Thymus (tissue), 11 donors: ENCODE measurements around the gene TMEM169. TPM values are rescaled to one million over a fixed set of nuclear protein-coding genes. Genes with fewer than 3 reads are reported as not detected.

Experiments
- DNase-seq, 9 donors: peaks; one replicate each; pipeline ENCODE4 v3.0.0-alpha.2; 2013; ENCODE audit warnings: low spot score in 9 of 9, low read depth in 6 of 9, missing footprints in 1 of 9
- H3K27ac ChIP-seq, 2 donors: one replicate each; pipeline ENCODE4 v1.5.1; 2013; ENCODE audit warnings: control low read depth in 1 of 2, low read depth in 1 of 2, low read length in 1 of 2, mild to moderate bottlenecking in 1 of 2, moderate library complexity in 1 of 2
- H3K27me3 ChIP-seq, 2 donors: one replicate each; pipeline ENCODE4 v1.5.1; 2013; ENCODE audit warnings: low read length in 1 of 2; ENCODE audit not compliant: control insufficient read depth in 2 of 2, insufficient read depth in 1 of 2
- H3K36me3 ChIP-seq, 2 donors: one replicate each; pipeline ENCODE4 v1.5.1; 2013; ENCODE audit warnings: low read length in 1 of 2, mild to moderate bottlenecking in 1 of 2, moderate library complexity in 1 of 2; ENCODE audit not compliant: control insufficient read depth in 2 of 2, insufficient read depth in 2 of 2
- H3K4me1 ChIP-seq, 2 donors: one replicate each; pipeline ENCODE4 v1.5.1; 2013; ENCODE audit warnings: low read length in 2 of 2; ENCODE audit not compliant: control insufficient read depth in 2 of 2, insufficient read depth in 2 of 2
- H3K4me3 ChIP-seq, 2 donors: one replicate each; pipeline ENCODE4 v1.5.1; 2013; ENCODE audit warnings: low read length in 2 of 2, control low read depth in 1 of 2, mild to moderate bottlenecking in 1 of 2
- H3K9me3 ChIP-seq, 2 donors: one replicate each; pipeline ENCODE4 v1.5.1; 2013; ENCODE audit warnings: low read length in 1 of 2, mild to moderate bottlenecking in 1 of 2; ENCODE audit not compliant: control insufficient read depth in 2 of 2, insufficient read depth in 1 of 2
- WGBS: extraction: QIAGEN DNeasy Blood & Tissue Kit; methylation state at CpG from one replicate; pipeline ENCODE4 v1.1.7; 2013; 5-methylcytosine and 5-hydroxymethylcytosine counted together
- polyA plus RNA-seq: library from polyadenylated mRNA; stranded (reverse); fragments of 200-250 nt; gene quantifications from one replicate; pipeline ENCODE4 v1.2.3, GENCODE V29; 2013
- total RNA-seq: library from RNA; stranded (reverse); fragments of 120-200 nt; gene quantifications from one replicate; pipeline ENCODE4 v1.2.4, GENCODE V29; 2013
- donor health status: healthy.

TMEM169 gene
- total and polyA plus RNA-seq, 2 donors, result 1.0 to 1.1 TPM

GRCh38 chr2:216064665-216065064 lies 17.1 kb upstream of the TMEM169 start:
- Histone ChIP-seq H3K4me1 (no peaks in the 10 kb centered on the region), H3K27ac (no peak overlapping the region), H3K27me3 (no peaks in the 10 kb centered on the region), H3K4me3 (no peak overlapping the region), H3K36me3 (peaks cover 0 to 9% of the 10 kb centered on the region in 2 donors), H3K9me3 (no peaks in the 10 kb centered on the region)
- 95% methylated on average over 1 of the region's 1 CpG for WGBS
- no peak for DNase-seq

- 97% methylated on average over 5 of the region's 5 CpGs for WGBS
- no peak overlapping the region for H3K4me3 ChIP-seq
- no peaks in the 10 kb centered on the region for H3K9me3 ChIP-seq
- no peaks in the 10 kb centered on the region for H3K4me1 ChIP-seq
- DNase-seq, result no peak
- H3K27me3 ChIP-seq, result no peaks in the 10 kb centered on the region
- peaks cover 0 to 9% of the 10 kb centered on the region in 2 donors for H3K36me3 ChIP-seq
- no peak overlapping the region for H3K27ac ChIP-seq
Measured at GRCh38 chr2:216066230-216066629, 15.5 kb upstream of the TMEM169 start.

GRCh38 chr2:216069028-216069427 lies 12.7 kb upstream of the TMEM169 start:
- H3K36me3 ChIP-seq, result peaks cover 0 to 8% of the 10 kb centered on the region in 2 donors
- WGBS, result 99% methylated on average over 2 of the region's 2 CpGs
- no peak overlapping the region for H3K4me3 ChIP-seq
- no peaks in the 10 kb centered on the region for H3K4me1 ChIP-seq
- no peak overlapping the region for H3K27ac ChIP-seq
- no peaks in the 10 kb centered on the region for H3K9me3 ChIP-seq
- DNase-seq, result no peak
- no peaks in the 10 kb centered on the region for H3K27me3 ChIP-seq

GRCh38 chr2:216070195-216070594 lies 11.5 kb upstream of the TMEM169 start:
- no peaks in the 10 kb centered on the region for H3K4me1 ChIP-seq
- no peak for DNase-seq
- peaks cover 0 to 2% of the 10 kb centered on the region in 2 donors for H3K36me3 ChIP-seq
- no peak overlapping the region for H3K27ac ChIP-seq
- WGBS, result 98% methylated on average over 6 of the region's 6 CpGs
- H3K4me3 ChIP-seq, result no peak overlapping the region
- H3K27me3 ChIP-seq, result no peaks in the 10 kb centered on the region
- H3K9me3 ChIP-seq, result no peaks in the 10 kb centered on the region

- WGBS, result 96% methylated on average over 12 of the region's 12 CpGs
- DNase-seq, result no peak
Measured at GRCh38 chr2:216071111-216071851, 10.4 kb upstream of the TMEM169 start.

GRCh38 chr2:216072473-216072872 lies 9.2 kb upstream of the TMEM169 start:
- Histone ChIP-seq H3K9me3 (no peaks in the 10 kb centered on the region), H3K27me3 (no peaks in the 10 kb centered on the region), H3K4me1 (no peaks in the 10 kb centered on the region), H3K4me3 (no peak overlapping the region), H3K36me3 (no peaks in the 10 kb centered on the region), H3K27ac (no peak overlapping the region)
- no peak for DNase-seq

More at GRCh38 chr2:216071111-216071851, 10.4 kb upstream of the TMEM169 start:
- Histone ChIP-seq H3K27ac (no peak overlapping the region), H3K27me3 (no peaks in the 10 kb centered on the region), H3K4me3 (no peak overlapping the region), H3K4me1 (no peaks in the 10 kb centered on the region), H3K9me3 (no peaks in the 10 kb centered on the region), H3K36me3 (no peaks in the 10 kb centered on the region)

- no peaks in the 10 kb centered on the region for H3K9me3 ChIP-seq
- H3K4me3 ChIP-seq, result no peak overlapping the region
- H3K36me3 ChIP-seq, result no peaks in the 10 kb centered on the region
- no peak for DNase-seq
- no peak overlapping the region for H3K27ac ChIP-seq
- no peaks in the 10 kb centered on the region for H3K4me1 ChIP-seq
- no peaks in the 10 kb centered on the region for H3K27me3 ChIP-seq
Measured at GRCh38 chr2:216073773-216074172, 7.9 kb upstream of the TMEM169 start.

- DNase-seq, result no peak
- H3K27ac ChIP-seq, result no peak overlapping the region
- H3K27me3 ChIP-seq, result no peaks in the 10 kb centered on the region
- no peak overlapping the region for H3K4me3 ChIP-seq
- H3K36me3 ChIP-seq, result no peaks in the 10 kb centered on the region
- no peaks in the 10 kb centered on the region for H3K4me1 ChIP-seq
- WGBS, result 83% methylated on average over 1 of the region's 1 CpG
- no peaks in the 10 kb centered on the region for H3K9me3 ChIP-seq
Measured at GRCh38 chr2:216074380-216074779, 7.3 kb upstream of the TMEM169 start.

GRCh38 chr2:216074794-216075193 lies 6.9 kb upstream of the TMEM169 start:
- 98% methylated on average over 1 of the region's 1 CpG for WGBS
- H3K4me3 ChIP-seq, result no peak overlapping the region
- no peak for DNase-seq
- no peaks in the 10 kb centered on the region for H3K36me3 ChIP-seq
- H3K4me1 ChIP-seq, result no peaks in the 10 kb centered on the region
- no peaks in the 10 kb centered on the region for H3K9me3 ChIP-seq
- H3K27me3 ChIP-seq, result no peaks in the 10 kb centered on the region
- H3K27ac ChIP-seq, result no peak overlapping the region
